ENCODE measurements around the gene RXFP4. TPM values are rescaled to one million over a fixed set of nuclear protein-coding genes. Genes with fewer than 3 reads are reported as not detected.

The RXFP4 gene
- total RNA-seq, 2 experiments from 2014 or later: 0.34 TPM; not detected in 1

DNA sequence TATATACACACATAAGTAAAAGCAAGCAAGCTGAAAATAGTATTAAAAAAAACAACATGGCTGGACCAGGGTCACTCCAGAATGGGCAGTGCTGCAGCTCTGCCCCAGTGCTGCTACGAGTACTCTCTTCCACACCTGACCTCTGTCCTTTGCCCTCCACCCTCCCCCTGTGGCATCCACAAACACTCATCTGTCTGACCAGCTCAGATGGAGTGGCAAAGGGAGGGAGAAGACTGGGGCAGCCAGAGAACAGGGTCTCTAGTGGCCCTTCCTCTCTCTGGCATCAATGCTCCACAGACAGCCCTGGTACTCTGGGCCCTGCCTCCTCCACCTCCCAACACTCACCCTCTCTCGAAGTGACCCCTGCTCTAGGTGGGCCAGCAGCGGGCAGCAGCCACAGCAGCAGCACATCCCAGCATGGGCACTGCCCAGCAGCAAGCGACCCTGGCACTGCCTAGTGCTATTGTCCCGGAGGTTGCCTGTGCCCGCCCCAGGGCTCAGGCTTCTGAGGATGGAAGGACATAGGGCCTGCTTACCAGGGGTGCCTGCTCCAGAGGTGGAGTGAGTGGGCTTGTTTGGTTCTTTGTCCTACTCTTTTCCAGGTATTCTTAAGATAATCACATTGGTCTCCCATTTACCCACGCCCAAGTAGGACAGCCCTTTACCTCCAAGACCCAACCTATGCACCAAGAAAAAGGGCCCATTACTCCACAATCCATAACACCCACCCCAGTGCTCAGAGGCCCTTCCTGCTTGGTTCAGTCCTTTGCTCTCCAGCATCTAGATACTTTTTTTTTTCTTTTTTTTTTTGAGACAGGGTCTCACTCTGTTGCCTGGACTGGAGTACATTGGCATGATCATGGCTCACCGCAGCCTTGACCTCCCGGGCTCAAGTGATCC is 30.7 kb downstream of the RXFP4 start:
- no peaks in the 10 kb centered on the region for H3K9me2 ChIP-seq (ENCODE audit: insufficient read depth, low read length)
- CTCF ChIA-PET (ENCODE audit: unreplicated experiment): interaction anchor here (0.9 kb wide), 1 partner anchor 11 kb away, joined by 4 read pairs; no protein-coding TSS in a partner anchor
- peaks cover 98% of the 10 kb centered on the region for H3K79me2 ChIP-seq (ENCODE audit: insufficient read depth, low read depth, low read length)
- peaks cover 68% of the 10 kb centered on the region for H3K4me1 ChIP-seq (ENCODE audit: insufficient read depth, low read length, poor library complexity, severe bottlenecking)
- H4K20me1 ChIP-seq (ENCODE audit: insufficient read depth, low read length): peaks cover 44% of the 10 kb centered on the region
- DNase-seq (ENCODE audit: low spot score): no peak
- peak overlapping the region; percentile 13 for H3K27ac ChIP-seq (ENCODE audit: low read depth, low read length, poor library complexity, severe bottlenecking)
- BruUV-seq (replicated peaks): no TSS peak
- H3K9me3 ChIP-seq (ENCODE audit: low read length): no peaks in the 10 kb centered on the region
- H3K4me3 ChIP-seq (ENCODE audit: low read depth, low read length, poor library complexity, severe bottlenecking): peak overlapping the region; percentile 35
- H3K36me3 ChIP-seq (ENCODE audit: insufficient read depth, low read length): peaks cover 85% of the 10 kb centered on the region
- H2AFZ ChIP-seq (ENCODE audit: low read length): no peak overlapping the region
- POLR2A ChIA-PET: interaction anchor here (0.7 kb wide), 1 partner anchor 1598 kb away, joined by 3 read pairs; no protein-coding TSS in a partner anchor
- peak overlapping the region; percentile 60 for H3K4me2 ChIP-seq (ENCODE audit: low read length)
- TF ChIP-seq, protein P1, sequence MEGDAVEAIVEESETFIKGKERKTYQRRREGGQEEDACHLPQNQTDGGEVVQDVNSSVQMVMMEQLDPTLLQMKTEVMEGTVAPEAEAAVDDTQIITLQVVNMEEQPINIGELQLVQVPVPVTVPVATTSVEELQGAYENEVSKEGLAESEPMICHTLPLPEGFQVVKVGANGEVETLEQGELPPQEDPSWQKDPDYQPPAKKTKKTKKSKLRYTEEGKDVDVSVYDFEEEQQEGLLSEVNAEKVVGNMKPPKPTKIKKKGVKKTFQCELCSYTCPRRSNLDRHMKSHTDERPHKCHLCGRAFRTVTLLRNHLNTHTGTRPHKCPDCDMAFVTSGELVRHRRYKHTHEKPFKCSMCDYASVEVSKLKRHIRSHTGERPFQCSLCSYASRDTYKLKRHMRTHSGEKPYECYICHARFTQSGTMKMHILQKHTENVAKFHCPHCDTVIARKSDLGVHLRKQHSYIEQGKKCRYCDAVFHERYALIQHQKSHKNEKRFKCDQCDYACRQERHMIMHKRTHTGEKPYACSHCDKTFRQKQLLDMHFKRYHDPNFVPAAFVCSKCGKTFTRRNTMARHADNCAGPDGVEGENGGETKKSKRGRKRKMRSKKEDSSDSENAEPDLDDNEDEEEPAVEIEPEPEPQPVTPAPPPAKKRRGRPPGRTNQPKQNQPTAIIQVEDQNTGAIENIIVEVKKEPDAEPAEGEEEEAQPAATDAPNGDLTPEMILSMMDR (conservative IDR thresholded peaks at IDR 0.05; ENCODE audit: low read length): no peak
- TF ChIP-seq EZH2phosphoT487 (IDR thresholded peaks at IDR 0.05; ENCODE audit: borderline replicate concordance, low read depth, low read length): no peak
- intact Hi-C loops (cut with micrococcal nuclease; ENCODE audit: unreplicated experiment): no loop called here

DNA sequence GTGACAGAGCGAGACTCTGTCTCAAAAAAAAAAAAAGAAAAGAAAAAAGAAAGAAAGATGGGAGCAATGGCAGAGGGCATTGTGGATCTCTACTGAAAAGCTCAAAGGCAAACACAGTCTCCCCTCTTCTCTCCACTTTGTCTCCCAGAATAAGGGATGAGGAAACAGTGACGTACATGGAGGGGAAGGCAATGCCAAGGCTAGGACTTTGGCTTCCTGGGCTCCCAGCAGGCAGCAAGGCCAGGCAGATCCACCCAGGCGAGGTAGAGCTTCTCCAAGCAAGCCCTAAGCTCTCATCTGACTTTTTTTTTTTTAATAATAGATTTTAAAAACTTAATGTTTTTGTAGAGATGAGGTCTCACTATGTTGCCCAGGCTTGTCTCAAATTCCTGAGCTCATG is 32.3 kb downstream of the RXFP4 start:
- no peaks in the 10 kb centered on the region for H3K9me2 ChIP-seq (ENCODE audit: insufficient read depth, low read length)
- peaks cover 44% of the 10 kb centered on the region for H4K20me1 ChIP-seq (ENCODE audit: insufficient read depth, low read length)
- intact Hi-C loops (cut with micrococcal nuclease; ENCODE audit: unreplicated experiment): no loop called here
- H3K9me3 ChIP-seq (ENCODE audit: low read length): no peaks in the 10 kb centered on the region
- H3K36me3 ChIP-seq (ENCODE audit: insufficient read depth, low read length): peaks cover 70% of the 10 kb centered on the region
- H2AFZ ChIP-seq (ENCODE audit: low read length): no peak overlapping the region
- TF ChIP-seq EZH2phosphoT487 (IDR thresholded peaks at IDR 0.05; ENCODE audit: borderline replicate concordance, low read depth, low read length): no peak
- TF ChIP-seq, protein P1 (conservative IDR thresholded peaks at IDR 0.05; ENCODE audit: low read length): no peak
- H3K4me3 ChIP-seq (ENCODE audit: low read depth, low read length, poor library complexity, severe bottlenecking): no peak overlapping the region
- no peak for DNase-seq (ENCODE audit: low spot score)
- H3K4me2 ChIP-seq (ENCODE audit: low read length): peak overlapping the region; percentile 94; the same call in 1 of the 2 replicates
- H3K79me2 ChIP-seq (ENCODE audit: insufficient read depth, low read depth, low read length): peaks cover 100% of the 10 kb centered on the region
- POLR2A ChIA-PET: interaction anchor here (0.6 to 1.2 kb wide), 4 partner anchors 11 to 55 kb away, joined by 3 to 5 read pairs (median 4); no protein-coding TSS in a partner anchor
- CTCF ChIA-PET (ENCODE audit: unreplicated experiment): interaction anchor here (1.2 kb wide), 1 partner anchor 9 kb away, joined by 3 read pairs; no protein-coding TSS in a partner anchor
- H3K27ac ChIP-seq (ENCODE audit: low read depth, low read length, poor library complexity, severe bottlenecking): no peak overlapping the region
- peaks cover 68% of the 10 kb centered on the region for H3K4me1 ChIP-seq (ENCODE audit: insufficient read depth, low read length, poor library complexity, severe bottlenecking)
- BruUV-seq (replicated peaks): no TSS peak

All from OCI-LY7 (cell line).